Measurements from ENCODE around the gene PTPRE.

- TF ChIP-seq GATA3 (IDR thresholded peaks at IDR 0.05; ENCODE audit: low read depth, low read length) (no peak), GATA2 (IDR thresholded peaks at IDR 0.05; ENCODE audit: low read depth, low read length) (no peak)
Measured at GRCh38 chr10:128080231-128080630, 173.3 kb downstream of the PTPRE start.

Data from SH-SY5Y (cell line).